GM12865 (cell line): ENCODE measurements around the gene MDM1.

Experiments
- DNase-seq: peaks from one replicate; pipeline ENCODE4 v3.0.0; 2010; ENCODE audit warnings: low read depth
- H3K4me3 ChIP-seq: 2 replicates; pipeline ENCODE4 v1.5.1; 2011; ENCODE audit warnings: mild to moderate bottlenecking, low read depth, low read length, control low read depth
- CTCF ChIP-seq: IDR thresholded peaks from 2 replicates; pipeline ENCODE4 v1.5.1; 2011; ENCODE audit warnings: low read length, control low read depth, low read depth, inconsistent platforms; ENCODE audit not compliant: insufficient read depth; ENCODE audit errors: missing control alignments

MDM1 gene

GRCh38 chr12:68268967-68269366, 63.2 kb downstream of the MDM1 start:
- H3K4me3 ChIP-seq: no peak overlapping the region
- no peak for TF ChIP-seq CTCF
- no peak for DNase-seq

DNA sequence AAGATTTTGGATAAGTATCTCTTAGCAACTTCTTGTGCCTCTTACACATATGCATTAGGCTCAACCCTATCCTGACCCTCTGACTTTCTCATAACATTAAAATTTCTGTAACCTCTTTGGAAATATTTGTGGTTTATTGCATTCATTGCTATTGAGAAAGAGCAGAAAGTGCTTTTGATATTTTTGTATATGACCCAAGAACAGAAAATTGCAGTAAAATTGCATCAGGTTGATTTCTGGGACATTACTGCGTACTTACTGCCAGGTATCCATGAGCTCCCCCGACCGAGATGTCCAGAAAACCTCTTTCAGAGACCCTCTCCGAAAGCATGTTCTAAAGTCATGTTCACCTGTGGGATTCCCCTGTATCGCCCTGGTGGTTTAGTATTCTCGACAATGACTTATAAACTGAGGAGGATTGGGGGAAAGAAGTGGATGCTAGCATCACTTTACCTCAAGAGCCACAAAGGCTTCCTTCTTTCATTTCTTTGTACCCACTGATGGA, 64.2 kb downstream of the MDM1 start:
- no peak for DNase-seq
- H3K4me3 ChIP-seq: no peak overlapping the region
- no peak for TF ChIP-seq CTCF

GRCh38 chr12:68264857-68265256, 67.3 kb downstream of the MDM1 start:
- no peak for TF ChIP-seq CTCF
- H3K4me3 ChIP-seq: no peak overlapping the region
- DNase-seq: no peak

DNA sequence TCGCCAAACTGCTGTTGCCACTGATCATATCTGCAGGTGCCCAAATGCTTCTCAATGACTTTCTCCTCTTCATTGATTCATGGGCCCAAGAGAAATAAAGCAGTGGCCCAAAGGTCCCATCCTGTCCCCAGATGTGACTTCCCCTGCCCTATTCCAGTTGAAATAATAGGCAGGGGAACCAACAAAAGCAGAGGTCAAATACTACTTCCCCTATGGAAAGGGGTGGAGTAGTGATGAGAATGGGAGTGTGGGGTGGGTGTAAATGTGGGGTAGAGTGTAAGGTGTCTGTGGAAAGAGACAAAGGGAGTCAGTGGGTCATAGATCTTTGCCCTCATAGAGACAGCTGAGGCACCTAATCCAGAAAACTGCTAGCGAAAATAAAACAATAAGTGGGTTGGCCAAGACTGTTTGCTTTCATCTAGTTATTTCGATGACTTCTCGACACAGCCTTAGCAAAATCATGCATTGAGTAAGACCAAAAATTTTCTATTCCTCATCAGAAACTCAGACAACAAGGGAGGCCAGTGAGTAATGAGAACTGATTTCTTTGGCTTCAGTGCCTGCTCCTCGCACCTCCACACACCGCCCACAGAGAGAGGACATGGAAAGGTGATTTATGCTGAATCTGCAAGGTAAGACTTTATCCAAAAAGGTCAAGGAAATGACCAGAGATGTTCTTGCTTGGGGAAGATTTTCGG, 67.9 kb downstream of the MDM1 start:
- TF ChIP-seq CTCF: no peak
- H3K4me3 ChIP-seq: no peak overlapping the region
- no peak for DNase-seq

- no peak overlapping the region for H3K4me3 ChIP-seq
- no peak for DNase-seq
- no peak for TF ChIP-seq CTCF
These were observed 68.8 kb downstream of the MDM1 start for GRCh38 chr12:68263366-68263765.

DNA sequence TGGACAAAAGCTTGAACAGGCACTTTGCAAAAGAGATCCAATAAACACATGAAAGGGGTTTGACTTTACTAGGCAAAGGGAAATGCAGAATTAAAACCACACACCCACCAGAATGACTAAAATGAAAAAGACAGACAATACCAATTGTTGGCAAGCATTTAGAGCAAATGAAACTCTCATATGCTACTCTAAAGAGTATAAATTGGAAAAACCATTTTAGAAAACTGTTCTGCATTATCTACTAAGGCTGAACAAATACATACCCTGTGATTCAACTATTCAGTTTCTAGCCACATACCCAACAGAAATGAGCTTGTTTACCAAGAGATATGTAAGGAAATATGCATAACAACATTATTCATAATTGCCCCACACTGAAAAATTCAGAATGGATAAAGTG, 70.3 kb downstream of the MDM1 start:
- no peak for DNase-seq
- no peak for TF ChIP-seq CTCF
- H3K4me3 ChIP-seq: no peak overlapping the region

DNA sequence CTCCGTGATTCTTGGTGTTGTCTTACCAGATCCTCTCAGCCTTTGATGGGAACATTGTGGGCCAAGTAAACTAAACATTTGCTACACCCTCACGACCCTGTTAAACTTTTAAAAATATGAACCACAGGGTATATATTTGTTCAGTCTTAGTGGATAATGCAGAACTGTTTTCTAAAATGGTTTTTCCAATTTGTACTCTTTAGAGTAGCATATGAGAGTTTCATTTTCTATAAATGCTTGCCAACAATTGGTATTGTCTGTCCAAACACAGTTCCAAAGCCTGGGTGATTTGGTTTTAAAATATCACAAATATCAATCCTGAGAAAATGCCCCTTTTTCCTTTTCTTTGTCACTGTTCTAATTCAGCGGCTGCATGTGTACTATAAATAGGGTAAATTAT, 72.0 kb downstream of the MDM1 start:
- no peak overlapping the region for H3K4me3 ChIP-seq
- DNase-seq: no peak
- TF ChIP-seq CTCF: no peak
